Activated CD8-positive, alpha-beta memory T cell treated with anti-CD3 and anti-CD28 coated beads for 24 hours (primary cell): Measurements from ENCODE around the gene RGMA.

ENCODE experiments used
- DNase-seq: peaks from one replicate; pipeline ENCODE4 v3.0.0-alpha.2; 2020

RGMA gene

DNA sequence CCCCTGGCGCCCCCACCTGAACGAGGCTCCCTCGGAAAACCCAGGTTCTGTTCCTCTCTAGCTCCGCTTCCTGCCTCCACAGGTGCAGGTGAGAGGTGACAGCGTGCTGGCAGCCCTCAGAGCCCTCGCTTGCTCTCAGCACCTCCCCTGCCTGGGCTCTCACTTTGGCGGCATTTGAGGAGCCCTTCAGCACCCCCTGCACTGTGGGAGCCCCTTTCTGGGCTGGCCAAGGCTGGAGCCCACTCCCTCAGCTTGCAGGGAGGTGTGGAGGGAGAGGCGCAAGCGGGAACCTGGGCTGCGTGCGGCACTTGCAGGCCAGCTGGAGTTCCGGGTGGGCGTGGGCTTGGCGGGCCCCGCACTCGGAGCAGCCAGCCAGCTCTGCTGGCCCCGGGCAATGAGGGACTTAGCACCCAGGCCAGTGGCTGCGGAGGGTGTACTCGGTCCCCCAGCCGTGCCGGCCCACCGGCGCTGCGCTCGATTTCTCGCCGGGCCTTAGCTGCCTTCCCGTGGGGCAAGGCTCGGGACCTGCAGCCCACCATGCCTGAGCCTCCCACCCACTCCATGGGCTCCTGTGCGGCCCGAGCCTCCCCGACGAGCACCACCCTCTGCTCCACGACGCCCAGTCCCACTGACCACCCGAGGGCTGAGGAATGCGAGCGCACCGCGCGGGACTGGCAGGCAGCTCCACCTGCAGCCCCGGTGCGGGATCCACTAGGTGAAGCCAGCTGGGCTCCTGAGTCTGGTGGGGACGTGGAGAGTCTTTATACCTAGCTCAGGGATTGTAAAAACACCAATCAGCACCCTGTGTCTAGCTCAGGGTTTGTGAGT lies 57.2 kb downstream of the RGMA start:
- peak; percentile 47 for DNase-seq

DNA sequence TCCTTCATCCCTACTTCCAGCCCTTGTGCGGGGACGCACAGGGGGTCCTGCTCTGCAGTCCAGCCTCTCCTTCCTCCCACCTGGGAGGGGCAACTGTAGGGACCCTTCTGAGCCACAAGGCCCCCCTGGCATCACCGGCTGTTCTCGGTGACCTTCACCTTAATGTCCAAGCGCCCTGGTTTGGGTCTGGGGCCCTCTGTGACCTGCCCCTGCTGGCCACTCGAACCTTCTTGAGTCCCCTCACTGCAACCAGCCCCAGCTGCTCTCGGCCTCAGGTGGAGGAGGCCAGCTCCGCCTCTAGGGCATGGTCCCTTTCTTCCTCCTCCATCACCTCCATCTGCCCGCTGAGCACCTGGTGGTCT lies 57.9 kb downstream of the RGMA start:
- DNase-seq = no peak

DNA sequence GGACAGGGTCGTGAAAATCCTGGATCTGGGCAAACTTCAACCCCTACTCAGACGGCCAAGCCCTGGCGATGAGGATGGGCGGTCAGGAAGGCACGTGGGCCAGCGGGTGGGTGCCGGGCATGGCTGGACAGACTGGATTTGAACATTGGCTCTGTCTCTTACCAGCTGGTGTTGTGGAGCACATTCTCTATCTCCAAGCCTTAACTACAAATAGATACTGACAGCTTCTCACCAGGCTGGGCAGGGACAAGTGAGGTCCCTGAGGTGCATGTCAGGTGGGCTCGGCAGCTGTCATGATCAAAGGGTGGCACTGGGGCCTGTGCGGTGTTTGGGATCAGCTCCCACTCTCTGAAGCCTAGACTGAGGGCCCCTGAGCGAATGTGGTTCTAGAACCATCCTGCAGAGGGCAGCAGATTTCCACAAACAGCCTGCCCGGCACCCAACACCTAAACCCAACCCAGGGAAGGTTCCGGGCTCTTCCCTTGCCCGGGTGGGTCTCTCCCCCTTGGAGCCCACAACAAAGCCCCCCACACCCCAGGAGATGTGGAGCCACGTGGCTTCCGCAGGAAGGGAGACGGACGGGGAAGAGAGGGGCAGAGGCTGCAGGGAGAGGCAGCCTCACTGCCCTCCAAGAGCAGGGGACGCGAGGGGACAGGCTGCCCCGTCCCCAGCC lies 58.4 kb downstream of the RGMA start:
- DNase-seq = peak; percentile 88

DNA sequence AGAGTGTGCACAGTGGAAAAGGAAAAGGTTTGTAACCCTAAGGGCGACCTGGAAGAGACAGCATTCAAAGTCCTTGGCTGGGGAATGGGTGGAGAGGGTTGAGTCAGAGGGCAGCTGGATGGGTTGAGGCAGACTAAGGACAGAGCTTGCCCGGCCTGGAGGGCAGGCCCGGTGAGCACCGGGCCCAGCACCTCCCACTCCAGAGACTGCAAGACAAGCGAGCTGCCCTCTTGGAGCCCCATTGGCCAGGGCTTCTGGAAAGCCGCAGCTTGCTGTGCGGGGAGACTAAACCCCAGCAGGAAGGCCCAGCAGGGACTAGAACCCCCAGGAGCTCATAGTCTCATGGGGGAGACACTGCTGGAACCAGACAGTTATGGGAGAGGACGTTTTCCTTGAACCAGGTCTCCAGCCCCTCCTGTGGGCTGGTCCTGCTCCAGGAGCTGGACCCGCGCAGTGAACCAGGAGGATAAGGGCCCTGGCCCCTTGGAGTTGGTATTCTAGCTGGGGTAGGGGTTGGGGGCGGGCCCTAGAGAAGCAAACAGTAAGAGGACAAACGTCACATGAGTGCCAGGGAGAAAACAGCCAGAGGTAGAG lies 59.1 kb downstream of the RGMA start:
- peak; percentile 56 for DNase-seq

DNA sequence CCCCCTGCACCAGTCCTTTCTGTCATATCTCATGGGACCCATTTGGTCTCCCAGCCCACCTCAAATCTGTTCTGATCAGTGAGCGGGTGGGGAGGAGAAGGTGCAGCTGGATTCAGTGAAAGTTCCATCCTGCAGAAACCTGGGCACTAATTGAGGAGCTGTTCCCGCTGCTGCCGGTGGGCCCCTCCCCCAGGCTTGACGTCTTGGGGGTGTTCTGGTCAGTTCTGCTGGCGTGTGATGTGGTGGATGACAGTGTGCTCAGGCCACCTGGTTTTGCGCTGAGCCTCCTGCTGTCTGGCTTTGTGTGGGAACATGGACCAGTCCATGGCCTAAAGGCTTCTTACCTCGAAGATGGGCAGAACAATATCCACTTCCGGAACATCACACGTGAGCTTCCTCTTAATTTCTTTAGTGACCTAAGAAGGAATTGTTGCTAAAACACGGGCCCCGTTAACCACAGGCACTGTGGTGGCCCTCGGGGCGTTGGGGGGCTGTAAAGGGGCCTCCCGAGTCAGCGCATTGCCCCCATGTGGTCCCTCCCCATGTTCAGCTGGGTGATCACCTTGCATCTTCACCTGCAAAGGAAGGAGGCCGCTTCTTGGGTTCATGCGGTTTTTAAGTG lies 59.7 kb downstream of the RGMA start:
- peak; percentile 58 for DNase-seq

DNA sequence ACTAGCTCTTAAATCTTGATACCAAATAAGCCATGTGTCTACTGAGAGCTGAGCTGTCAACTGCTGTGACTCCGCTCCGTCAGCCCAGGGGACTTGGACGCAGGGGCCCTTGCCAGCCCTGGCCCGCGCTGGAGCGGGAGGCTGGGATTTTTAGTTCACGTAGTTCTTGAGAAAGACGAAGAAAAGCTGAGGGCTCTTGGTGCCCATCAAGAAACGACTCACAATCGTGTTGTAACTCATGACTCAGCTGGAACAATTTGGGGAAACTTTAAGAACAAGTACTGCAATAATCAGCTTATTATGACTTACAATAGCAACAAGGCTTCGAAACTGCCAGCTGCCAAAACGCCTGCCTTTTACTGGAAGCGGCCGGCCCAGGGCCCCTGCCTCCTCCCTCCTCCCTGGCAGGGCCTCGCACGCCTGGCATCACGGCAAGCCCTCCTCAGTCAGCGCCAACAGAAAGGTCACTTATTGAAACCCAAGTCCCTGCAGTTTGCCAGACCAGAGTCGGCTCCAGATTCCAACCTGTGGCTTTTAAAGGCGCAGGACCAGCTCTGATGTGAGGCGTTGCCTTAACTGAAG lies 60.3 kb downstream of the RGMA start:
- peak; percentile 58 for DNase-seq

DNA sequence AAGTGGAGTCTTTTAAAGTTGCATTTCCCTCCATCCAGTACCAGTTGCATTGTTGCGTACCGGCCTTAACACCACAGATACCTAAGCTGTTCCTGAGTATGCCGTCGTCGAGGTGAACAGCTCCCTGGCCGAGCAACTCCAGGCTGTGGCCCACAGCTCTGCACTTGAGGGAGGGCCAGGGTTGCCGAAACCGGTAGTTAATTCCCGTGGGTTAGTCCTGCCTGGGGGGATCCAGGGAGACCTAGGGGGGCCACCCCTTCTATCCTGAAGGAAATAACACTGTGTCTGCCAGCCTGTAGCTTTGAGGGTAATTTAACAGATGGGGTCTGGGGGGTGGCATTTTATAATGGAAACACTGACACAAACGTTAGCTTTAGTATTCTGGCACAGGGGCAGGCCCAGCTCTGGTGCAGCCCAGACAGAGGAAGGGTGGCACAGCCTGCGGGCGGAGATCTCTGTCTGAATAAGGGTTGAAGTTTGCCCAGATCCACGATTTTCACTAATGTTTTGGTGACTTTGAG lies 60.8 kb downstream of the RGMA start:
- no peak for DNase-seq

DNA sequence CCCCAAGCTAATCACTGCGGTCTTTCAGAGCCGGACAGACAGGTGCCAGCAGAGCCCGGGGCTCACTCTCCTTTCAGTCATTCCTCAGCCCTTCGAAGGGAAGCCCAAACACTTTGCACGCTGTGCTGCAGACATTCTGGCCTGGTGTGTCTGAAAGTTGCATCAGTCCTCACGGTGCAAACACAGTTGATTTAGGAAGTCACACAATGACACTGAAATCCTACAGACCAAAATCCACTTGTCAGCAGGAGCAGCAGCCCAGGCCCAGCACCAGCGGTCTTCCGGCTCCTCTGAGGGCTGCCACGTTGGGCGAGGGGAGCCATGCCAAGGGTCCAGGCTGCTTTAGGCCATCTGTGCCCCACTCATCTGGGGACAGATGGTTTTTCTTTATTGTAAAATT lies 61.6 kb downstream of the RGMA start:
- peak; percentile 44 for DNase-seq

DNA sequence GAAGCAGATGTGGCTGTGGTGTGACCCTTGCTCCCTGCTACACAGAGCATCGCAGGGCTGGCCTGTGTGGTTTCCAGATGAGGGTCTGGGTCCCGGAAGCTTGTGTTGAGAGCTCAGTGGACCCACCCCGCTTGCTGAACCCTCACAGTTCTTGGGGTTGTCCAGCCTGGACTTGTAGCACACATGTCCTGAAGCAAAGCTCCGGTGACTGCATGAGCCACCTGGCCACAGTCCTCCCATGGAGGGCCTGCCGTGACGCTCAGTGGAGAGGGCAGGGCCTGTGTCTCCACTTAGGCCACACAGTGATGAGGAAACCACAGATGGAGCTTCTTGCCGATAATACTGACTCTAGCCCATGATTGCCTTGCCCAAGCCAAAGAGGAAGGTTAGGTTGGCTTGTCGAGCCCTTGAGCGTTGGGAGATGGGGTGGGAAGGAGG lies 62.6 kb downstream of the RGMA start:
- peak; percentile 50 for DNase-seq

DNA sequence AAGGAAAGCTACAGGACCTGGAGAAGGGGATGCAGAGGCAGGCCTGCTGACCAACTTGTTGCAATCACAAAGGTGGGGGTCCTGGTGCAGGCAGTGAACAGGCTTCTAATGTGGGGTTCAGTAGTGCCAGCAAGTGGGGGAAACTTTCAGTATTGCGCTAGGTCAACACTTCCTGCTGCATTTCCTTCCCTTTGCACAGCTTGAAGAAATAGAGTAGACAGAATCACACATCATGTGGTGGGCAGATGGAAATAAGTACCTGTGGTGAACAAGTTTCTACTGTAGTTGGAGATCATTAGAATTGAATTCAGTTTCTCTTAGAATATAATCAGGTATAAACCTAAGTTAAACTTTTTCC lies 63.4 kb downstream of the RGMA start:
- DNase-seq = no peak

DNA sequence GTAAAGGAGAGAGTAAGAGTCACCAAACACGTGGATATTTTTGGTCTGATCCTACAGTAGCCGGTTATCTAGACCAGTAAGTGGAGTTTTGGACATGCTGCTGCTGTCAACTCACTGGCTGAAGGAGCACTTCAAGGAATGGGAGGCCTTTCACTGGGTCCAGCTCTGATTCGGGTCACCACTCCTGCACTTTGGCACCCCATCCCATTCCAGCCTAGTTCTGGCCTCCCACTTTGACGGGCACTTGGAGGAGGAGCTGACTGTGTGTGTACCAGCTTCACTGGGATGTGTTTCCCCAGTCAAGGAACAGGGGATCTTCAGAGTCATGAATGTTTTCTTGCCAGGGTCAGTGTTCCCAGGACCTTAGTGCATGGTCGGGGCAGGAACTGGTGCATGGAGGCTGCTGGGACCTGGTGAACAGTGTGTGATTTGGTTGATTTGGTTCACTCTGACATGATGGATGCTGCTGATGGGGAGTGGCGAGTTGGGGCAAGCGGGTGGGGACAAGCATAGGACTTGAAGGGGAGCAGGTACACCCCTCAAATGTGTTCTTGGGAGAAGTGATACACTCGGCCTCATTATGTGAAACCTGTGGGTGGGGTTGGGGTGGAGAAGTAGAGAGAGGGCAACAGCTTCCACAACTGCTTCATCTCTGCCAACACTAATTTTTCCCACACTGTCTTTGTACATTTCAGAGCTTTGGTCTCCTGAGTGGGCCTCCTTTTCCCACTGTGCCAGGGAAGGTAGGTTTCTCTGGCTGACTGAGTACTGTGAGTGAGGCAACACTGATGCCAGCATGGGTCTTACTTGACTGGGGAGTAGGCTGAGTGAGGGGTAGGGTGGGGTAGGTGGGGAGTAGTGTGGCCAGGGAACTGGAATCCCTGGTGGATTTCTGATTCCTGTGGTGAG lies 64.0 kb downstream of the RGMA start:
- DNase-seq = peak; percentile 58

DNA sequence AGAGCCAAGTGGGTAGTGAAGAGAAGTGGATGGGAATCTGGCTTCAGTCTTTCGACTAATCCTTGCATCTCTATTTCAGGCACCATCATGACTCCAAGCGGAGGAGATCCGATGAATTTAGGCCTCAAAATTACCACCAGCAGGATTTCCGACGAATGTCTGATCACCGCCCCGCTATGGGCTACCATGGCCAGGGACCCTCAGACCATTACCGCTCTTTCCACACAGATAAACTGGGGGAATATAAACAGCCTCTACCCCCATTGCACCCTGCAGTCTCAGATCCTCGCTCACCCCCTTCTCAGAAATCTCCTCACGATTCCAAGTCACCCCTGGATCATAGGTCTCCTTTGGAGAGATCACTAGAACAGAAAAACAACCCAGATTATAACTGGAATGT lies 64.7 kb downstream of the RGMA start:
- DNase-seq = no peak

DNA sequence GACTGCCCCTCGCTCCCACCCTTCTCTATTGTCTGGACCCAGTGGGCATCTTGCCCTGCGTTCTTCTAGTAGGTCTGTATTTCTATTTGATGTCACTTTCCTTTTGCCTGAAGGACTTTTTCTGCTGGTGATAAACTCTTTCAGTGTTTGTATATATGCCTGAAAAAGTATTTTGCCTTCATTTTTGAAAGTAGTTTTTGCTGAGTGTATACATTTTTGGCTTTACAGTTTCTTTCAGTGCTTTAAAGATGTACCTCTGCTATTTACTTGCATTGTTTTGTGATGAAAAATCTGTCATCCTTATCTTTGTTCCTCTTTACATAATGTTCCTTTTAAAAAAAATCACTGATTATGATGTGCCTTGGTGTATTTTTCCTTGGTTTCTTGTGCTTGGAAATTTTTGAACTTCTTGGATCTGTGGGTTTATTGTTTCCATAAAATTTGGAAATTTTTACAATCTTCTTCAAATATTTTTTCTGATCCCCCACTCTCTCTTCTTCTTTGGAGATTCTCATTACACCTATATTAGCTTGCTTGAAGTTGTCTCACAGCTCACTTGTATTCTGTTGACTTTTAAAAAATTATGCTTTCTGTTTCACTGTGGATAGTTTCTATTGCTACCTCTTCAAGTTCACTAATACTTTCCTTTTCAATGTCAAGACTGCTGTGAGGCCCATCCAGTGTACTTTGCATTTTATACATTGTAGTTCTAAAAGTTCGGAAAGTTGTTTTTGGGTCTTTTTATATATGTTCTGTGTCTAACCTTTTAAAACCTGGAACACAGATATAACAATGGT lies 67.8 kb downstream of the RGMA start:
- no peak for DNase-seq

DNA sequence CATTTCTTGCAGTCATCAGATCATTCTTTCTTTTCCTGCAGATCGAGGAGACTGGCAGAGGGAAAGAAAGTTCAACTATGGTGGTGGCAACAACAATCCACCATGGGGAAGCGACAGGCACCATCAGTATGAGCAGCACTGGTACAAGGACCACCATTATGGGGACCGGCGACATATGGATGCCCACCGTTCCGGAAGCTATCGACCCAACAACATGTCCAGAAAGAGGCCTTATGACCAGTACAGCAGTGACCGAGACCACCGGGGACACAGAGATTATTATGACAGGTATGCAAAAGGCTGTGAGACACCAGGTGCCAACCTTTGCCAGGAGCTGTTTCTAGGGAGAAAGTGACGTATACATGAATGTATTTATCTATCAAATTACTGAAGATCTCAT lies 69.0 kb downstream of the RGMA start:
- DNase-seq = no peak

DNA sequence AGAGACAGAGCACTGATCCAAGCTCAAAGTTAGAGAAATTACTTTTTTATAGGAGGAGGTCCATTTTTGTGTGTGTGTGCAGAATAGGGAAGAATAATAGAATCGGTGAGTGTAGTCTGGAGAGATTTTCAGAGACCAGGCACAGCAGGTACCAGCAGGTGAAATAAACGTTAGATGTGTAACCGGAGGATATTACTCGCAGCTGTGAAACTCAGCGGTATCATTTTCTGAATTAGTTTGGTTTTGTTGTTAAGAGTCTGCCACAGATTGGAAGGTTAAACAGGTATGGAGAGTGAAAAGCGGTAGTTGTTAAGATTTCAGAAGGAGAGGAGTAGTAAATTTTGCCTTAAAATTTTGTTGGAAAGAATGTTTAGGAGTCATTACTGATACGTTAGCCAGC lies 69.9 kb downstream of the RGMA start:
- no peak for DNase-seq

DNA sequence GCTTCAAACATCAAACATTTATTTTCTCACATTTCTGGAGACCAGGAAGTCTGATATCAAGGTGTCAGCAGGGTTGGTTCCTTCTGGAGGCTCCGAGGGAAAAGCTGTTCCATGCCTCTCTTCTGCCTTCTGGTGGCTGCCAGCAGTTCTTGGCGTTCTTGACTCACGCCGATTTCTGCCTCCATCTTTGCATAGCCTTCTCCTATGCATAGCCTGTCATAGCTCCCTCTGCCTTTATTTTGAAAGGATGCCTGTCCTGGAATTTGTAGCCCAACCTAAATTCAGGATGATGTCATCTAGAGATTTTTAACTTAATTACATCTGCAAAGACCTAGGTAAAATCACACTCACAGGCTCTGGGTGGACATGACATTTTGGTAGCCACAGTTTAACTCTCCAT lies 70.4 kb downstream of the RGMA start:
- no peak for DNase-seq

DNA sequence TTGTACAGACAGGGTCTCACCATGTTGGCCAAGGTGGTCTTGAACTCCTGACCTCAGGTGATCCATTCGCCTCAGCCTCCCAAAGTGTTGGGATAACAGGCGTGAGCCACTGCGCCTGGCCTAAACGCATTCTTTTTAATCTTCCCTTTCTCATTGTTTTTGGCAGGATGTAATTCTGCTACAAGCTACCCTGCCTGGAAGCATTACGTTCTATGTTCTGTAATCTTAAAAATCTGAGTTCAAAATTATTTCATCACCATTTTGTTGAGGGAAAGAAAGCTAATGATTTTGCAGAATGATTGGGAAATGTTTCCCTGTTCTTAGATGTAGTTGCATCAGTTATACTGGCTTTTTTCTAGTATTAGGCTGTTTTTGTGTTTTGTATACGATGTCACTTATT lies 71.5 kb downstream of the RGMA start:
- DNase-seq = no peak

DNA sequence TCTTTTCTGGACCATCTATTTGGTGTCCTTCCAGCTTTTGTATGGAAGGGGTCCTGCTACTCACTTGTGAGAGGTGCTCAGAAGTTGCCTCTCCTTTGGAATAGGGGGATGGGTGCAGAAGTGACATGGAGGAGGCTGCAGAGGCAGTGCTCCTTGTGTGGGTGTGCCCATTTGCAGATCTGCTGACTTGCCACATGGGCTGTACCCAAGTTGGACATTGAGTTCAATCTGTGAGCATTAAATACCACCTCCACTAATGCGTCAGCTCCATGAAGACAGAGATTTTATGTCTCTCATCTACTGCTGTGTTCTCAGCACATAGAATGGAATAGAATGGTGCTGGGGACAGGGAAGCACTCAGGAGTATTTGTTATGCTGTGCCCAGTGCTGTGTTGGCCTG lies 76.2 kb downstream of the RGMA start:
- DNase-seq = no peak

DNA sequence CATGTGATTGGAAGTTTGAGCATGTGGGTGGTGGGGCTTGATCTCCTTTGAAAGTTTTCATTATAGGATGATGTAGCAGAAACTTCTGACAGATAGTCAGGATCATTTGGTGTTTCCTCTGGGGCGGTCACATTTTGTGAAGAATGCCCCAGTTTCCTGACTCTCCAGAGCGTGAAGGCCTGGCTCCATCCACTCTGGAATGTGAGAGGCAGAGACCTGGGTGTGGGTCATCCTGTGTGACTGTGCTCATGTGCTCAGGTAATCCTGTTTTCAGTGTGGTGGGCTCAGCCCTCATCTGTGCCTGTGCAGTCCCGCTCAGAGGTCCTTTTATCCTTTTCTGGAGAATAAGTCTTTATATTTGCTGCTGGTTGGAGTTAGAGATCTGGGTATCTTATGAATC lies 81.0 kb downstream of the RGMA start:
- DNase-seq = no peak

DNA sequence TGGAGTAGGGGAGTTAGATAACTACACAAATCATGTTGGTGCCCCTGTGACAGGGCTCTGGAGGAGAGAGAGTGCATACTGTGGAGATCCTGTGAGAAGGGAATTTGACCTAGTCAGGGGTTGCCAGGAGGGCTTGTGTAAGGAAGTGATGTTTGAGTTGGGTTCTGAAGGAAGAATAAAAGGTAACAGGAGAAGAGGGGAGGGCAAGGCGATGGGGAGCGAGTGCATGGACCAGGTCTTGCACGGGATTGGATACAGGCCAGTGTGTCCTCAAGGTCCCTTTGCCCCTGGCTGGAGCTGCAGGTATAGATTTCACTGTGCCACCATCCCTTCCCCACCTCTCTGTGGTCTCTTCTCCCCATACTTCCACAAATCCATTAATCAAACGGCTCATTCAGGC lies 83.9 kb downstream of the RGMA start:
- no peak for DNase-seq

DNA sequence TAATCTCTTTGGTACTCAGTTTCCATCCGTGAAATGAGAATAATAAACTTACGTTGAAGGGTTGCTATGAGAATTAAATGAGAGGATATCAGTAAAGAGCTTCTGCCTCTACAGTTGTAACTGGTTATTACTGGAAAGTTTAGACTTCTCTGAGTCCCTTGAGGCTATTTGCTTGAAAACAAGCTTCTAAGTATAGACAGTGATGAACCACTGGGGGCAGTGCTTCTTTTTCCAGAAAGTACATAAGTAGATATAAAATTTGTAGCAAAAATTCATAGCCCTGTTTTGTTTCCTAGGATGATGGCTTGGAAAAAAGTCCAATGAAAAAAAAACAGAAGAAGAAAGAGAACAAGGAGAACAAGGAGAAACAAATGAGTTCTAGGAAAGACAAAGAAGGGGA lies 87.1 kb downstream of the RGMA start:
- DNase-seq = no peak
